ENCODE measurements around the gene IL3RA. TPM values are rescaled to one million over a fixed set of nuclear protein-coding genes. Genes with fewer than 3 reads are reported as not detected.
"Not testable (repeated sequence)": the region's sequence is repeated elsewhere in the genome, so short reads cannot be mapped to it uniquely, and the experiment has no call there.

The IL3RA gene
- total and polyA plus RNA-seq, 12 donors: 4.5 to 20.8 (median 5.3) TPM

GRCh38 chrX:1292575-1293290 is 43.9 kb upstream of the IL3RA start:
- whole genome bisulfite sequencing, 2 donors: 12 to 15% methylated on average over 22 of the region's 22 CpGs
- DNase-seq: no peak
- intact Hi-C loops (cut with DNase I): no loop called here
- peaks cover 0 to 5% (median 0%) of the 10 kb centered on the region in 11 donors for H3K9me3 ChIP-seq
- H3K4me3 ChIP-seq: peak overlapping the region in 1 of 10 donors; percentile 11
- no peak overlapping the region for H3K27ac ChIP-seq
- no peak for ATAC-seq
- TF ChIP-seq CTCF (IDR thresholded peaks at IDR 0.05): no peak
- H3K36me3 ChIP-seq: peaks cover 0 to 46% (median 0%) of the 10 kb centered on the region in 9 donors
- H3K27me3 ChIP-seq: peaks cover 0 to 11% (median 4%) of the 10 kb centered on the region in 7 donors
- H3K4me1 ChIP-seq: peaks cover 0 to 6% (median 0%) of the 10 kb centered on the region in 9 donors

GRCh38 chrX:1294301-1295067 is 42.1 kb upstream of the IL3RA start:
- no peak for TF ChIP-seq CTCF (IDR thresholded peaks at IDR 0.05)
- intact Hi-C loops (cut with DNase I): no loop called here
- peaks cover 0 to 6% (median 0%) of the 10 kb centered on the region in 9 donors for H3K4me1 ChIP-seq
- H3K4me3 ChIP-seq: no peak overlapping the region
- WGBS, 2 donors: 89 to 94% methylated on average over 29 of the region's 29 CpGs
- ATAC-seq (no peak), DNase-seq (no peak)
- peaks cover 0 to 11% (median 4%) of the 10 kb centered on the region in 7 donors for H3K27me3 ChIP-seq
- peaks cover 0 to 32% (median 0%) of the 10 kb centered on the region in 9 donors for H3K36me3 ChIP-seq
- peaks cover 0 to 8% (median 0%) of the 10 kb centered on the region in 11 donors for H3K9me3 ChIP-seq
- H3K27ac ChIP-seq: no peak overlapping the region

- intact Hi-C loops (cut with DNase I): no loop called here
- TF ChIP-seq CTCF (IDR thresholded peaks at IDR 0.05): no peak
- no peak for DNase-seq
- no peak for ATAC-seq
- 79 to 87% methylated on average over 10 of the region's 10 CpGs for WGBS, 2 donors
- Histone ChIP-seq H3K4me1 (peaks cover 0 to 6% (median 0%) of the 10 kb centered on the region in 9 donors), H3K4me3 (no peak overlapping the region), H3K27me3 (peaks cover 0 to 11% (median 4%) of the 10 kb centered on the region in 7 donors), H3K36me3 (peaks cover 0 to 39% (median 0%) of the 10 kb centered on the region in 9 donors), H3K27ac (no peak overlapping the region), H3K9me3 (peaks cover 0 to 8% (median 0%) of the 10 kb centered on the region in 11 donors)
Observed at GRCh38 chrX:1295550-1295949, 41.0 kb upstream of the IL3RA start.

- intact Hi-C loops (cut with DNase I); DNase-seq; H3K4me3 ChIP-seq; H3K9me3 ChIP-seq; H3K4me1 ChIP-seq; H3K27ac ChIP-seq; ATAC-seq: not testable (repeated sequence)
- 87 to 91% methylated on average over 6 to 7 of the region's 8 CpGs for WGBS, 2 donors
- peaks cover 0 to 11% (median 4%) of the 10 kb centered on the region in 7 donors for H3K27me3 ChIP-seq
- H3K36me3 ChIP-seq: peaks cover 0 to 33% (median 0%) of the 10 kb centered on the region in 9 donors
Observed at GRCh38 chrX:1297591-1297990, 39.0 kb upstream of the IL3RA start.
